ENCODE data around the gene LSMEM2. TPM values are rescaled to one million over a fixed set of nuclear protein-coding genes. Genes with fewer than 3 reads are reported as not detected.

The LSMEM2 gene
- total and polyA plus RNA-seq, 9 of the 15 experiments (the other 6 are each of a cell fraction or from before 2014, with no cell fraction given): not detected

DNA sequence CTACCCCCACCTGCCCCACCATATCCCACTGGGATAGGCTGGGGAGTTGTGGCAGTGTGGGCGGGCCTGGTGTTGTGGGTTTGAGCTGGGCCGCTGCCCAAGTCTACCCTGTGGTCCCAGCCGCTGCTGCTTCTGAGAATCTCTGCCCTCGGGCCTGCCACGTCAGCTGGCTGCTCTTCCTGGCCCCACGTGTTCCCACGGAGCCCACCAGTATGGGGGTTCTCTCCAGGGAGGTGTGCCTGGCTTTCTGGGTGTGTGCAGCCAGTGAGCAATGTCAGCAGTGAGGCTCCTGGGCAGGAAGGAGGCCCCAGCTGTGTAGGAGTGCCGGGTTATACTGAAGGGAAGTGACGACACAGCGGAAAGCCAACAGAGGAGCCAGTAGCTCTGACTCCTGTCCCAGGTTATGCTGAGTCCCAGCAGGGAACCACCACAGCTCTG, 32.4 kb upstream of the LSMEM2 start (continued):
- TF ChIP-seq, protein P1, sequence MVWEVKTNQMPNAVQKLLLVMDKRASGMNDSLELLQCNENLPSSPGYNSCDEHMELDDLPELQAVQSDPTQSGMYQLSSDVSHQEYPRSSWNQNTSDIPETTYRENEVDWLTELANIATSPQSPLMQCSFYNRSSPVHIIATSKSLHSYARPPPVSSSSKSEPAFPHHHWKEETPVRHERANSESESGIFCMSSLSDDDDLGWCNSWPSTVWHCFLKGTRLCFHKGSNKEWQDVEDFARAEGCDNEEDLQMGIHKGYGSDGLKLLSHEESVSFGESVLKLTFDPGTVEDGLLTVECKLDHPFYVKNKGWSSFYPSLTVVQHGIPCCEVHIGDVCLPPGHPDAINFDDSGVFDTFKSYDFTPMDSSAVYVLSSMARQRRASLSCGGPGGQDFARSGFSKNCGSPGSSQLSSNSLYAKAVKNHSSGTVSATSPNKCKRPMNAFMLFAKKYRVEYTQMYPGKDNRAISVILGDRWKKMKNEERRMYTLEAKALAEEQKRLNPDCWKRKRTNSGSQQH (CRISPR knock-in tag; IDR thresholded peaks at IDR 0.05): no peak
- TF ChIP-seq ZNF511 (CRISPR knock-in tag; IDR thresholded peaks at IDR 0.05) (no peak), THRAP3 (IDR thresholded peaks at IDR 0.05; ENCODE audit: borderline replicate concordance) (no peak), ZC3H11A (IDR thresholded peaks at IDR 0.05; ENCODE audit: low read depth, low read length) (no peak), PTBP1 (IDR thresholded peaks at IDR 0.05; ENCODE audit: low read depth, low read length) (no peak), ZNF318 (IDR thresholded peaks at IDR 0.05; ENCODE audit: borderline replicate concordance in 1 of 2, low read depth in 1 of 2) (no peak), ZNF830 (CRISPR knock-in tag; IDR thresholded peaks at IDR 0.05) (no peak), ARID4B (CRISPR knock-in tag; IDR thresholded peaks at IDR 0.05) (no peak), POLR2G (IDR thresholded peaks at IDR 0.05; ENCODE audit: low read depth, low read length) (peak; percentile 42; the same call in 1 of the 2 replicates), NR2C1 (IDR thresholded peaks at IDR 0.05) (no peak), NR2C1 (tag; IDR thresholded peaks at IDR 0.05) (no peak), ADNP (tag; IDR thresholded peaks at IDR 0.05) (no peak)
- TF ChIP-seq, protein P2, sequence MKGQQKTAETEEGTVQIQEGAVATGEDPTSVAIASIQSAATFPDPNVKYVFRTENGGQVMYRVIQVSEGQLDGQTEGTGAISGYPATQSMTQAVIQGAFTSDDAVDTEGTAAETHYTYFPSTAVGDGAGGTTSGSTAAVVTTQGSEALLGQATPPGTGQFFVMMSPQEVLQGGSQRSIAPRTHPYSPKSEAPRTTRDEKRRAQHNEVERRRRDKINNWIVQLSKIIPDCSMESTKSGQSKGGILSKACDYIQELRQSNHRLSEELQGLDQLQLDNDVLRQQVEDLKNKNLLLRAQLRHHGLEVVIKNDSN (CRISPR knock-in tag; IDR thresholded peaks at IDR 0.05): no peak
